ENCODE data around the gene DHX8. TPM values are rescaled to one million over a fixed set of nuclear protein-coding genes. Genes with fewer than 3 reads are reported as not detected.

The DHX8 gene
- total and polyA plus RNA-seq, 5 donors from 2014 or later = 19.8 to 129 (median 26.9) TPM

GRCh38 chr17:43528988-43529814, 45.4 kb downstream of the DHX8 start:
- H3K9me3 Mint-ChIP-seq = no peaks in the 10 kb centered on the region
- H3K27ac Mint-ChIP-seq = peak overlapping the region in 1 of 3 donors; percentile 76
- H3K4me3 Mint-ChIP-seq = peak overlapping the region in 1 of 4 donors; percentile 43
- DNase-seq (no peak), ATAC-seq (ENCODE audit: low read depth in 2 of 2) (no peak)
- no peaks in the 10 kb centered on the region for H3K4me1 ChIP-seq (ENCODE audit: control insufficient read depth, insufficient read depth, low read length, poor library complexity, severe bottlenecking)
- peaks cover 0 to 5% (median 0%) of the 10 kb centered on the region in 4 donors for H3K4me1 Mint-ChIP-seq
- no peak overlapping the region for H3K27ac ChIP-seq (ENCODE audit: insufficient read depth, low read length, poor library complexity, severe bottlenecking)
- no peaks in the 10 kb centered on the region for H3K27me3 Mint-ChIP-seq
- peaks cover 29% of the 10 kb centered on the region for H3K36me3 ChIP-seq (ENCODE audit: control insufficient read depth, insufficient read depth, low read length)
- H3K9me3 ChIP-seq (ENCODE audit: control insufficient read depth in 2 of 2, low read length in 2 of 2) = no peaks in the 10 kb centered on the region
- H3K4me3 ChIP-seq (ENCODE audit: low read depth, low read length) = no peak overlapping the region
- H3K27me3 ChIP-seq (ENCODE audit: control insufficient read depth, insufficient read depth, low read length) = no peaks in the 10 kb centered on the region
- peaks cover 26% of the 10 kb centered on the region for H3K36me3 Mint-ChIP-seq

GRCh38 chr17:43529947-43530287, 46.1 kb downstream of the DHX8 start:
- peaks cover 0 to 5% (median 0%) of the 10 kb centered on the region in 4 donors for H3K4me1 Mint-ChIP-seq
- H3K4me3 ChIP-seq (ENCODE audit: low read depth, low read length) = no peak overlapping the region
- DNase-seq (no peak), ATAC-seq (ENCODE audit: low read depth in 2 of 2) (no peak)
- no peaks in the 10 kb centered on the region for H3K9me3 Mint-ChIP-seq
- H3K9me3 ChIP-seq (ENCODE audit: control insufficient read depth in 2 of 2, low read length in 2 of 2) = no peaks in the 10 kb centered on the region
- no peak overlapping the region for H3K4me3 Mint-ChIP-seq
- H3K4me1 ChIP-seq (ENCODE audit: control insufficient read depth, insufficient read depth, low read length, poor library complexity, severe bottlenecking) = no peaks in the 10 kb centered on the region
- H3K36me3 ChIP-seq (ENCODE audit: control insufficient read depth, insufficient read depth, low read length) = peaks cover 22% of the 10 kb centered on the region
- no peaks in the 10 kb centered on the region for H3K27me3 ChIP-seq (ENCODE audit: control insufficient read depth, insufficient read depth, low read length)
- no peak overlapping the region for H3K27ac ChIP-seq (ENCODE audit: insufficient read depth, low read length, poor library complexity, severe bottlenecking)
- no peak overlapping the region for H3K27ac Mint-ChIP-seq
- no peaks in the 10 kb centered on the region for H3K27me3 Mint-ChIP-seq
- peaks cover 19% of the 10 kb centered on the region for H3K36me3 Mint-ChIP-seq

- Mint-ChIP-seq H3K4me1 (peaks cover 0 to 3% (median 0%) of the 10 kb centered on the region in 4 donors), H3K27me3 (no peaks in the 10 kb centered on the region), H3K9me3 (no peaks in the 10 kb centered on the region), H3K27ac (no peak overlapping the region), H3K4me3 (no peak overlapping the region), H3K36me3 (peaks cover 13% of the 10 kb centered on the region)
- no peak overlapping the region for H3K27ac ChIP-seq (ENCODE audit: insufficient read depth, low read length, poor library complexity, severe bottlenecking)
- peaks cover 16% of the 10 kb centered on the region for H3K36me3 ChIP-seq (ENCODE audit: control insufficient read depth, insufficient read depth, low read length)
- H3K27me3 ChIP-seq (ENCODE audit: control insufficient read depth, insufficient read depth, low read length) = no peaks in the 10 kb centered on the region
- DNase-seq (no peak), ATAC-seq (ENCODE audit: low read depth in 2 of 2) (no peak)
- no peaks in the 10 kb centered on the region for H3K4me1 ChIP-seq (ENCODE audit: control insufficient read depth, insufficient read depth, low read length, poor library complexity, severe bottlenecking)
- no peaks in the 10 kb centered on the region for H3K9me3 ChIP-seq (ENCODE audit: control insufficient read depth in 2 of 2, low read length in 2 of 2)
- H3K4me3 ChIP-seq (ENCODE audit: low read depth, low read length) = no peak overlapping the region
These were observed 46.7 kb downstream of the DHX8 start for GRCh38 chr17:43530288-43531081.

GRCh38 chr17:43531082-43531378, 47.3 kb downstream of the DHX8 start:
- Mint-ChIP-seq H3K27me3 (no peaks in the 10 kb centered on the region), H3K9me3 (no peaks in the 10 kb centered on the region), H3K4me1 (peaks cover 0 to 3% (median 0%) of the 10 kb centered on the region in 4 donors), H3K36me3 (peaks cover 13% of the 10 kb centered on the region), H3K4me3 (no peak overlapping the region), H3K27ac (no peak overlapping the region)
- DNase-seq (no peak), ATAC-seq (ENCODE audit: low read depth in 2 of 2) (no peak)
- Histone ChIP-seq H3K36me3 (ENCODE audit: control insufficient read depth, insufficient read depth, low read length) (peaks cover 11% of the 10 kb centered on the region), H3K4me3 (ENCODE audit: low read depth, low read length) (no peak overlapping the region), H3K27me3 (ENCODE audit: control insufficient read depth, insufficient read depth, low read length) (no peaks in the 10 kb centered on the region), H3K9me3 (ENCODE audit: control insufficient read depth in 2 of 2, low read length in 2 of 2) (no peaks in the 10 kb centered on the region), H3K4me1 (ENCODE audit: control insufficient read depth, insufficient read depth, low read length, poor library complexity, severe bottlenecking) (no peaks in the 10 kb centered on the region), H3K27ac (ENCODE audit: insufficient read depth, low read length, poor library complexity, severe bottlenecking) (no peak overlapping the region)

GRCh38 chr17:43531955-43532354, 48.2 kb downstream of the DHX8 start:
- no peak for DNase-seq
- Mint-ChIP-seq H3K27ac (no peak overlapping the region), H3K36me3 (peaks cover 10% of the 10 kb centered on the region), H3K4me3 (no peak overlapping the region), H3K9me3 (no peaks in the 10 kb centered on the region), H3K27me3 (no peaks in the 10 kb centered on the region), H3K4me1 (peaks cover 0 to 3% (median 0%) of the 10 kb centered on the region in 4 donors)
- Histone ChIP-seq H3K27ac (ENCODE audit: insufficient read depth, low read length, poor library complexity, severe bottlenecking) (no peak overlapping the region), H3K9me3 (ENCODE audit: control insufficient read depth in 2 of 2, low read length in 2 of 2) (no peaks in the 10 kb centered on the region), H3K4me1 (ENCODE audit: control insufficient read depth, insufficient read depth, low read length, poor library complexity, severe bottlenecking) (no peaks in the 10 kb centered on the region), H3K27me3 (ENCODE audit: control insufficient read depth, insufficient read depth, low read length) (no peaks in the 10 kb centered on the region), H3K4me3 (ENCODE audit: low read depth, low read length) (no peak overlapping the region), H3K36me3 (ENCODE audit: control insufficient read depth, insufficient read depth, low read length) (peaks cover 3% of the 10 kb centered on the region)
- no peak for ATAC-seq (ENCODE audit: low read depth in 2 of 2)

GRCh38 chr17:43532581-43532980, 48.8 kb downstream of the DHX8 start:
- Mint-ChIP-seq H3K27me3 (no peaks in the 10 kb centered on the region), H3K4me1 (peaks cover 0 to 3% (median 0%) of the 10 kb centered on the region in 4 donors), H3K4me3 (no peak overlapping the region), H3K36me3 (peaks cover 6% of the 10 kb centered on the region), H3K9me3 (no peaks in the 10 kb centered on the region), H3K27ac (no peak overlapping the region)
- ATAC-seq (ENCODE audit: low read depth in 2 of 2) (no peak), DNase-seq (no peak)
- Histone ChIP-seq H3K4me3 (ENCODE audit: low read depth, low read length) (no peak overlapping the region), H3K9me3 (ENCODE audit: control insufficient read depth in 2 of 2, low read length in 2 of 2) (no peaks in the 10 kb centered on the region), H3K27me3 (ENCODE audit: control insufficient read depth, insufficient read depth, low read length) (no peaks in the 10 kb centered on the region), H3K27ac (ENCODE audit: insufficient read depth, low read length, poor library complexity, severe bottlenecking) (no peak overlapping the region), H3K36me3 (ENCODE audit: control insufficient read depth, insufficient read depth, low read length) (no peaks in the 10 kb centered on the region), H3K4me1 (ENCODE audit: control insufficient read depth, insufficient read depth, low read length, poor library complexity, severe bottlenecking) (no peaks in the 10 kb centered on the region)

GRCh38 chr17:43533699-43534098, 49.9 kb downstream of the DHX8 start:
- Mint-ChIP-seq H3K27me3 (no peaks in the 10 kb centered on the region), H3K36me3 (peaks cover 4% of the 10 kb centered on the region), H3K27ac (no peak overlapping the region), H3K9me3 (no peaks in the 10 kb centered on the region), H3K4me1 (peaks cover 0 to 3% (median 0%) of the 10 kb centered on the region in 4 donors), H3K4me3 (no peak overlapping the region)
- ATAC-seq (ENCODE audit: low read depth in 2 of 2) (no peak), DNase-seq (no peak)
- Histone ChIP-seq H3K4me3 (ENCODE audit: low read depth, low read length) (no peak overlapping the region), H3K27ac (ENCODE audit: insufficient read depth, low read length, poor library complexity, severe bottlenecking) (no peak overlapping the region), H3K36me3 (ENCODE audit: control insufficient read depth, insufficient read depth, low read length) (no peaks in the 10 kb centered on the region), H3K9me3 (ENCODE audit: control insufficient read depth in 2 of 2, low read length in 2 of 2) (no peaks in the 10 kb centered on the region), H3K27me3 (ENCODE audit: control insufficient read depth, insufficient read depth, low read length) (no peaks in the 10 kb centered on the region), H3K4me1 (ENCODE audit: control insufficient read depth, insufficient read depth, low read length, poor library complexity, severe bottlenecking) (no peaks in the 10 kb centered on the region)
